HG02885 (cell line): ENCODE results near the gene SRBD1.
"Not testable (repeated sequence)": the region's sequence is repeated elsewhere in the genome, so short reads cannot be mapped to it uniquely, and the experiment has no call there.

ENCODE experiments used
- ATAC-seq: cut with Tn5 transposase; IDR thresholded peaks from one replicate; pipeline ENCODE4 v1.9.1; 2021; ENCODE audit warnings: mild to moderate bottlenecking; ENCODE audit not compliant: unreplicated experiment, poor library complexity

Gene SRBD1

DNA sequence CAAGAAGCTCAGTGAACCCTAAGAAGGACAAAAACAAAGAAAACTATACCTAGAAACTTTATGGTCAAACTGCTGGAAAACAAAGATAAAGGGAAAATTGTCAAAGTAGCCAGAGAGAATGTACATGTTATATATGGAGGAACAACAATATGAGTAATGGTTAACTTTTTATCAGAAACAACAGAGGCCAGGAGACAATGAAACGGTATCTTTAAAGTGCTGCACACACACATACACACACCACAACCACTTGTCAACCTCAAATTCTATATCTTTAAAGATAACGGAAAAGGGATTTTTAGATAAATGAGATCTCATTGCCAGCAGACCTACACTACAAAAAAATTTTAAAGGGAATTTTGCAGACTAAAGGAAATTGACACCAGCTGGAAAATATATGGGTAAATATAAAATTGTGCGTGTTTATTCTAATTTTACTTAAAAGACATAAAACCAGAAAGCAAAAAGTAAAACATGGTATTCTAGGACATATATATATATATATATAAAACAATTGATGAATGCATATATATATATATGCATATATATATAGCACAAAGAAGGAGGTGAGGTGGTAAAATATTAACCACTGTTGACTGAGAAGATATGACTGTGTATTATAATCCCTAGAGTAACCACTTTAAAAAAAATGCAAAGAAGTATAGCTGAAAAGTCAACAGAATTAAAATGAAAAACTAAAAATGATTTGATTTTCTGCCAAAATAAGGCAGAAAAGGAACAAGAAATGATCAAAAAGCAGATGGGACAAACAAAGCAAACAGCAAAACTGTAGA lies 172.0 kb downstream of the SRBD1 start:
- no peak for ATAC-seq

DNA sequence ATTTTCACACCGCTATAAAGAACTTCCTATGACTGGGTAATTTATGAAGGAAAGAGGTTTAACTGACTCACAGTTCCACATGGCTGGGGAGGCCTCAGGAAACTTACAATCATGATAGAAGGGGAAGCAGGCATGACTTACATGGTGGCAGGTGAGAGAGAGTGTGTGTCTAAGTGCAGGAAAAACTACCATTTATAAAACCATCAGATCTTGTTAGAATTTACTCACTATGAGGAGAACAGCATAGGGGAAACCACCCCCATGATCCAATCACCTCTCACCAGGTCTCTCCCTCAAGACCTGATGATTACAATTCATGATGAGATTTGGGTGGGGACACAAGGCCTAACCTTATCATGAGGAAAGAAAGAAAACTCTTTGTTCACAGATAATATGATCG lies 174.6 kb downstream of the SRBD1 start:
- ATAC-seq, result no peak

DNA sequence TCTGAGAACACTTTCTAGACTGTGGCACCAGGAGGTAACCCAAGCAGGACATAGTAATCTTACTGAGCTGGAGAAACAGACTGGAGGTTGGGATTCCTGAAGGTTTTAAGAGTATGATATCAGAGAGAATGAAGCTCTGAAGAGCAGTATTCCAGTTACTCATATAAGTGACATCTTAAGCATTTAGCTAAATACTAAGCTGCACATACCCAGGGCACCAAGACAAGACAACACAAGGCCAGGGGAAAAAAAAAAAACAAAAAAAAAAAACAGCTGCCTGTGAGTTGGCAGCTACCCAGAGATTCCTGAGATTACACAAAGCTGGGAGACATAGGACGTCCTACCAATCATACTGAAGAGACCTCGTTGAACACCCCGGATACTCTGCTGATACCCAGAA lies 175.8 kb downstream of the SRBD1 start:
- no peak for ATAC-seq

DNA sequence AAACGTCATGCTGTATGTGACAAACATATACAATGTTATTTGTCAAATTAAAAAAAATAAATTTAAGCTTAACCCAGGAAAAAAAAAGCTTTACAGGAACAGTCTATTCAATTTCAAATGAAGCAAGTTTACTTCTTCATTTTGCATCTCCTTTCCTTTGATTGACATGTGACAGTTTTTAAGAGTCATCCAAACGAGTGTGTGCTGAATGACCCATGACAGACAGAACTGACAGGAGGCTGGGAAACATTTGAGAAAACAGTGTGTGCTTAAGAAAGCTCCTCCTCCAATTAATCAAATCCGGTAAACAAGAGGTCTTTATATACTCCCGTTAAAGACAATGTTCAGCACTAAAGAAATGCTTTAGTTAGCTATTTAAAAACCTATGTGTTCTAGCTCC lies 177.7 kb downstream of the SRBD1 start:
- ATAC-seq, result no peak

DNA sequence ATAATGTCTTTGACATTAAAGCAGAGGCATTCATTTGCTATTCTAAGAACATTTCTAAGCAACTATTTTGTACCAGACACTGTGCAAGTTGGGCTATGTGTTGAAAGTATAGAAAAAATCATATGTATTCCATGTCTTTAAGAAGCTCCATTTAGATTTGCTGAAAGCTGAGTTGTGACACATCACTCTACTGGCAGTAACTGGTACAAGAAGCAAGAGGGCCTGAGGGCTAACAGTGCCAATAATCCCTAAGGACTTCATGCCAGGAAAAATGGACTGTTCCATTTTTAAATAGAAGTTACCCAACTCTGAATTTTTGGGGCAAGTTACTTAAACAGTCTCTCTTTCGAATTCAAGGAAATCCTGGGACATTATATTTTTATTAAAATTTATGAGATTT lies 178.7 kb downstream of the SRBD1 start:
- no peak for ATAC-seq

DNA sequence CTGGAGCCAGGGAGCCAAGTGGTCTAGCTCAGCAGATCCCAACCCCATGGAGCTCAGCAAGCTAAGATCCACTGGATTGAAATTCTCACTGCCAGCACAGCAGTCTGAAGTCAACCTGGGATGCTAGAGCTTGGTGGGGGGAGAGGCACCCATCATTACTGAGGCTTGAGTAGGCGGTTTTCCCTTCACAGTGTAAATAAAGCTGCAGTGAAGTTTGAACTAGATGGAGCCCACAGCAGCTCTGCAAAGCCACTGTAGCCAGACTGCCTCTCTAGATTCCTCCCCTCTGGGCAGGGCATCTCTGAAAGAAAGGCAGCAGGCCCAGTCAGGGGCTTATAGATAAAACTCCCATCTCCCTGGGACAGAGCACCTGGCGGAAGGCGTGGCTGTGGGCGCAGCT lies 185.0 kb downstream of the SRBD1 start:
- ATAC-seq, result not testable (repeated sequence)

DNA sequence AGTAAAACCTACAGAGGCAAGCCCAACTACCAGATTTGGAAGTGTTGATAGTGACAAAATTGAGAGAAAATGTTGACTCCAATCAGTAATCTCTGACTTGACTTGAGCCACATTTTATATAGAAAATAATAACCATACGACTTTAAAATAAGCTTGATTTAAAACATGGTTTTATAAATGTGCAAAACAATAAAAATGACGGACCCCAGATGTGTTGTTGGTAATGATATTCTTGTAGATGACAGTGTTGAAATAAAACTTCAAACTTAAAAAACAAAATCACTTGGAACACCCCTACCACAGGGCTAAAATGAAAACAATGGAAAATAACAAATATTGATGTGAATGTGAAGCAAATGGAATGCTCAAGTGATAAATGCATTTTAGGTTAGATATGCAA lies 188.1 kb downstream of the SRBD1 start:
- ATAC-seq, result no peak

DNA sequence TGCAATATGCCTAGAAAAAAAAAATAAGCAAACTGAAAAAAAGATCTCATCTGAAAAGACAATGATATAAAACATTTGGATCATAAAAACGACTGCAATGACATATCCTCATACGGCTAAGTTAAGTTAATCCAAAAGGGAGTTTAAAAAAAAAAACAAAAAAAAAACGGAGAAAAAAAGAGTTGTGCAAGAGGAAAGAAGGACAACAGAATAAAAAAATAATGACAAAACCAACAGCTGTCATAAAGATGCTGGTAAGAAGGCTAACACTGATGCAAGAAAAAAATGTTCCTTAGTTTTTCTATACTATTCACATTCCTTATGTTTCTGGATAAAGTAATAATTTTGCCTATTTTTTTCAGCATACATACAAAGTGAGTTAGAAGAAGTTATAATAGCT lies 192.5 kb downstream of the SRBD1 start:
- no peak for ATAC-seq

DNA sequence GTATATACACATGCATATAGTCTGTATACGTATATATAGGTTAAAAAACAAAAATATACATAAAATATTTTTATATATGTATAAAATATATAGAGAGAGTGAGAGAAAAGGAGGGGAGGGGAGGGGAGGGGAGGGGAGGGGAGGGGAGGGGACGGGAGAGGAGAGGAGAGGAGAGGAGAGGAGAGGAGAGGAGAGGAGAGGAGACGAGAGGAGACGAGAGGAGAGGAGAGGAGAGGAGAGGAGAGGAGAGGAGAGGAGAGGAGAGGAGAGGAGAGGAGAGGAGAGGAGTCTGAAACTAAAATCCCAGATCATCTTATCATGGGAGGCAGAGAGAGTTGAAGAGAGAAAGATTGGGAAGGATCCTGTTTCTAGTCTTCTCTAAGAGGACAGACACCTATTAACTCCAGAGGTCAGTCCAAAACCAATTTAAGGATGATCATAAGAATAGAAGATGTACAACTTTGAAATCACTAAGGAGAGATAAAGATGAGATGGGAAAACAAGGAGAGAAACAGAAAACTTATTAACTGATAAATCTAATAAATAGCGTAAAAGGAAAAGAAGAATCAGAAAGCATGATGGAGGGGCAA lies 195.4 kb downstream of the SRBD1 start:
- no peak for ATAC-seq

DNA sequence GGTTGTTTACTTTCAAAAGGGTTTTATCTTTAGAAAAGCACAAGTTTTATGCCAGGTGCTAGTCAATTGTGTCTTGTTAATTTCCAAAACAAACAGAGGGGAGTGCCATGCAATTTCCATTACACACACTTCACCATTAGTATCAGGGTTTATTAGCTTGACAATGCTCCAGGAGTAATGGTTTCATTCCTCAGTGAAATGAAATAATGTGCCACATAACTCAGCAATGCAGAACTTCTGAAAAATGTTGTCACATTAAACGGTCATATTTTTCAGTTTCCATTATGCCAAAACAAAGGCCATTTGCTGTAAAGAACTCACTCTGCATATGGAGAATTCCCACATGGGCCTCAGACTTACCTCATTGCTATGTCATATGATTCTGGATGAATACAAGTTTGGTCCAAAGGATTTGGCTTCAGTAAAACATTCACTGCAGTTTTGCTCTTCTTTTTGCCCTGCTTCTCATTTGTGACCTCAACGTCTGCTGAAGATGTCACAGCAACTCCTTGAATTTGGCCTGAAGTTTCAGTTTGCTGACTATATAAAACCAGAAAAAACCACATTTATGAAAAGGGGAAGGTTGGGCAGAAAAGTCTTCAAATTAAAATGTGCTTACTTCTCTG lies 198.2 kb downstream of the SRBD1 start:
- ATAC-seq, result no peak

DNA sequence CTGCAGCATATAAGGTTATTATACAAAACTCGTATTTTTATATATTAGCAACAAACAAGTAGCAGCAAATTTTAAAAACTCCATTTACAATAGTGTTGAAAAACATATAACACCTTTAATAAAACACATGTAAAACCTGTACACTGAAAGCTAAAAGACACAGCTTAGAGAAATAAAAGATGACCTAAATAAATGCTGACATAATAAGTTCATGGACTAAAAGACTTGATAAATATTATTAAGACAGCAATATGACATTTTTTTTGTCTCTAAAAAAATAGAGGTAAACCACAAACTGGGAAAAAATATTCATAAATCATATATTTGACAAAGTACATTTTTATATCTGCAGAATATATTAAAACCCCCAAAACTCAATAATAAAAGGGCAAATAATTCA lies 201.4 kb downstream of the SRBD1 start:
- ATAC-seq, result no peak

DNA sequence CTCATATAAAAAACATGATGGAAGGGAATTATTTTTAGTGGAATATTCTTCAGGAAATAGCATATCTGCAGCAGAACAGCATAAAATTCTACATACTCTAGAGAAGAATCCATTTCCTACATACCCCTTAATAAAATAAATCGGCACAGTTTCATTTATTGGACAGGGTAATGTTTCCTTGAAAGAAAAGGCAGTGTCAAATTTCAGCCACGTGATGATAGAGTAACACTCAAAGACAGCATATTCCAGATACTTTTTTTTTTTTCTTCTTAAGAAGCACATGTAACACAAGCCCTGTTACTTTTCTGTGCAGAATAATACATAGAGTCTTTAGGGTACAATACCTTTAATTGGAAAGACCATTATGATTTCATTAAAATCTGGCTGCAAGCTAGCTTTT lies 204.4 kb downstream of the SRBD1 start:
- no peak for ATAC-seq

DNA sequence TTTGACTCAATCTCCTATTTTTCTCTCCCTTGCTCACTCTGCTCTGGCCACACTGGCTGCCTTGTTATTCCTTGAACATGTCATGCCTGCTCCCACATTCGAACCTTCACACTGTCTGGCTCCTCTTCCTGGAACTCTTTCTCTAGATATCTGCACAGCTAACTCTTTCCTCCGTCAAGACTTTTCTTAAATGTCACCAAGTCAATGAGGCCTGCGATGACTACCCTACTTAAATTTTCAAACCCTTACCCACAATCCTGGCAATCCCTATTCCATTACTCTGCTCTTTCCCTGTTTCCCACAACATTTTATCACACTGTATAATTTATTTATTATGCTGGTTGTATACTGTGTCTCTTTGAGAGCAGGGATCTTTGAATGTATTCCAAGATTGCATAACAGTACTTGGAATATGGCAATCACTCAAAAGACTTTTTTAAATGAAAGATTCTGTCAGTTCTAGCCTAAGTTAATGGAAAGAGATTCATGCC lies 206.2 kb downstream of the SRBD1 start:
- no peak for ATAC-seq

DNA sequence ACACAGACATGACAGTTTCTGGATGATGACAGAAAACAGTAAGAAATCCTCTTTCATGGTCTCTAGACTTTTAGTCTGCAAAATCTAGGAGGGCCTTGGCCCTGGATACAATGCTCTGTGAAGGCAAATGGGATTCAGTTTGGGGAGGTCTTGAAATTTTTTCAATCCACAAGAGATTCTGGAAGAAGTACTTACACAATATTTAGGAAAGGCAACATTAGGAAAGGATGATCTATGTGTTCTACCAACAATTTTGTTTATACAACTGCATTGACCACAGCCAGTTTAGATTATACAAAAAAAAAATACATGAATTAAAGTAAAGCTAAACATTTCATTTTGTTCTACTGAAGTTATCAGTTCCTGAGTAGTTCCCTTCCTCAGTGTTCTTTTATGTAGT lies 208.0 kb downstream of the SRBD1 start:
- no peak for ATAC-seq

DNA sequence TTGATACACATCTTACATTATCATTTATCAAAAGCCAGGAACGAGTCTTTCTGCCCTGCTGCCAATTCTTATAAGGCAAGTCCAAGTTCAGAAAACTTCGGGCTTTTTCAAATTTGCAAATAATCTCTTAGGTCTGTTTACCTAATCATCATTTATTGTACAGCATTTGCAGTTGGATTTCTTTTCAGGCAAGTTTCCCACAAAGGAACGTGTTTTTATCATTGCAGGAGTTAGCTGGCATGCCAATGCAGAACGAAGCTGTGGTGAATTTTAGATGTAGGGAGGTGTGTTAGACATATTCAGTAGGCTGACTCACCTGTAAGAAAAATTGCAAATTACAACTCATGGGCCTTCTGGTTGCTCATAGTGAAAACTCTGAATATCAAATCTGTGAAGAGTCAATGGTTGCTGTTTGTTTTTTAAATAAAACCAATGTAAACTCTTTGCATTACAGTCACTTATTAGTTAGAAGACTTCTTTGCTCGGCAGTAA lies 209.6 kb downstream of the SRBD1 start:
- ATAC-seq, result no peak

DNA sequence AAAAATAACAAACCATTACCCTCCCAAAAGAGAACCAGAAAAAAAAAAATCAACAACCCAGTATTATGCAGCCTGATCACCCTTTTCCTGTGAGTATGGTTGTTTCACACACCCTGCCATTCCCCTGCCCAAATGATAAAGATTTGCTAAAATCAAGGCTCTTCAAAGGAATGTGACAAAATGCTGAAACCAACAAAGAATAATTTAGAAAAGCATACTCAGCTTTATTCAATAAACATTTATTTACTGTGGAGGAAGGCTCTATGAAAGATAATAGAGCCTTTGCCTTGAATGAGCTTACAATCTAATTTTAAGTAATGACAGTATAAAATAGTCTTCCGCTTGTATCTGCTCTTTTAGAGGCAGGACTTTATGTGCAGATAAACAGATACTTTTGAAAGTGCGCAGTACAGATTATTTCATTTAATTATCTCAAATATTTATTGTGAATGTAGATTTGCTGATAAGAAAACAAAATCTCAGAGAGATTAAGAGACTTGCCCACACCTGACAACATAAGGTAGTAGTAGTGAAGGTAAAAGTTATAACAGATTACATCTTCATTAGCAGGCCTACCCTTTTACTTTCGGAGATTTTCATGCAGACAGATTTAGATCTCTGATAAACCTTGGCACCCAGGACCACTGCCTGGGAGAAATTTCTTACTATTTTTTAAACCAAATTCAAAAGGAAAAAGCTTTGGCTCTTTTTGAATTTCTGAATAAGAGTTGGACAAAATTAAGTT lies 211.9 kb downstream of the SRBD1 start:
- no peak for ATAC-seq

DNA sequence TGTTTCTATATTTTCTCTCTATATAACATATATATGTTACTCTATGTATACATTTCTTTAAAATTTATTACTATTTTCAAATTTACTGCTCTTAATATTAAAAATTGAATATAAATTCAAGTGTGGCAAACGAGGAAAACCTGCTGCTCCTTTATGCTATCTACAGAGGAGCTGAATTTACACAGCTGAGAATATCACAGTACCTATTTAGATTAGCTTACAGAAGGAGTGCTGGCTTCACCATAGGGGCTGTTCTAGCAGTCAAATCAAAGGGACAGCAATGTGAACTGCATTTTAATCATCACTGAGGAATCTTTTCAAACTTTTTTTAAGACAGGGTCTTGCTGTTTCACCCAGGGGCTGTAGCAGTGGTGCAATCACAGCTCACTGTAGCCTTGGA lies 213.8 kb downstream of the SRBD1 start:
- ATAC-seq, result no peak

DNA sequence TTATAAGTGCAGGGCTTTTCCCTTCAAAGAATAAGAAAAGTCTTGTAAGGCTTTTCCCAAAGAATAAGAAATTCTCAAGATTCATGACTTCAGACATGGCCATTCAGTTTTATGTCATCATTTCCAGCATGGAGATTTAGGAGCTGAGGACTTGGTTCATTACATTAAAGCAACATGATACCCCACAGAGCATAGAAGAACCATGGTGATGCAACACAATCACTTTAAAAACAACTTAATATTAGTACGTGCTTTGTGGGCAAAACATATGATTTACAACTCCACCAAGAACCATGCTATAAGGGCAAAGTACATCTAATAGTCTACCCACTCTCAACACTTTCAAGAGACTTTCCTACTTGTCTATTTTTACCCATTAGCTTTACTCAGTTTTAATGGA lies 214.4 kb downstream of the SRBD1 start:
- ATAC-seq, result no peak

DNA sequence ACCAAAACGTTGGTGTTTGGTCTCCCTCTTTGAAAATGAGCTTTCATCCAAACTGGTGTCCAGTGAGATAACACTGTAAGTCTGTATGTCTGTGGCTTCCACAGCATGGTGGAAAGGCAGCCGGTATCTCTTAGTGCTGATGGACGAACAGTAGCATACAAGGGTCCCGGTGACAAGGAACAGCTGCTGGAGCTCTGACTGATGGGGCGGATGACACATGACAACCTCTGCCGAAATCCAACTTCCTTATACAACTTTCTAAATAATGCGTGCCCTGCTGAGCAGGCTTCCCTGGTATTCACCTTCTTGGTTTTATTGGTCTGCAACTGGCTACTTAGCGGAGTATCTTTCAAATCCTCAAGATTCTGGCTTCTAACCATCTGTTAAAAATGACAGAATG lies 216.2 kb downstream of the SRBD1 start:
- ATAC-seq, result no peak

DNA sequence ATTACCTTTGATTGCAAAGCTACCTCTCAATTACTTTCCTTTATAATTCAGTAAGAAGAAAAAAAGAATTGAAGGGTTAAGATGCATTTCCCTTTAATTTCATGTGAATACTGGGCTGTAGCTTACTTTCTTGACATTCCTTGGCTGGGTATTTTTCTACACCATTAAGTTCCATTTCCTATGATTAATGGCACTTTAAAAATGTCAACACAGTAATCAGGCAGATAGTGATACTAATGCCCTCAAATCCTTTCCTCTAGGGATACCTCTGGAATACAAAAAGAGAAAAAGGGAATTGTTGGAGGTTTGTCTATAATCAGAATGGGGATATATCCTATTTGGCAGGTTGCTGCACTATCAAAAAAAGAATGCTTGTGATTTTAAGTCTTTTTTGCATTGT lies 216.9 kb downstream of the SRBD1 start:
- ATAC-seq, result no peak

DNA sequence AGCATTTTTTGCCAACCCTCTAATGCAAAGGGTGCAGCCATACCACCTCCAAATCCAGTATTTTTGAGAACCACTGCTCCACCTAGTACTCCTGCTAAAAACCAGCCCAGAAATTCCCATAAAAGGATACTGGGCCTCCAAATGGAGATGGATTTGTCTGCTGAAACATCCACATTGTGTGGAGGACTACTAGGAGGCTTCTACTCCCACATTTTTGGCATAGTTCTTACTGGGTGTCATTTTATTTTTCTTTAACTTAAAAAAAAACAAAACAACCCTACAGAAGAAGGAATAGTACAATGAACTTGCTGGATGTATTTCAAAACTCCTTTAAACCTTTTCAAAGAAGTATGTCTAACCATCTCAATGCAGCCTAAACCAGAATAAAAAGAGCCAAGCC lies 219.2 kb downstream of the SRBD1 start:
- ATAC-seq, result no peak
